ENCODE measurements around the gene TFDP2.

GRCh38 chr3:141926929-141927328 is 222.4 kb downstream of the TFDP2 start:
- TF ChIP-seq, protein P1, sequence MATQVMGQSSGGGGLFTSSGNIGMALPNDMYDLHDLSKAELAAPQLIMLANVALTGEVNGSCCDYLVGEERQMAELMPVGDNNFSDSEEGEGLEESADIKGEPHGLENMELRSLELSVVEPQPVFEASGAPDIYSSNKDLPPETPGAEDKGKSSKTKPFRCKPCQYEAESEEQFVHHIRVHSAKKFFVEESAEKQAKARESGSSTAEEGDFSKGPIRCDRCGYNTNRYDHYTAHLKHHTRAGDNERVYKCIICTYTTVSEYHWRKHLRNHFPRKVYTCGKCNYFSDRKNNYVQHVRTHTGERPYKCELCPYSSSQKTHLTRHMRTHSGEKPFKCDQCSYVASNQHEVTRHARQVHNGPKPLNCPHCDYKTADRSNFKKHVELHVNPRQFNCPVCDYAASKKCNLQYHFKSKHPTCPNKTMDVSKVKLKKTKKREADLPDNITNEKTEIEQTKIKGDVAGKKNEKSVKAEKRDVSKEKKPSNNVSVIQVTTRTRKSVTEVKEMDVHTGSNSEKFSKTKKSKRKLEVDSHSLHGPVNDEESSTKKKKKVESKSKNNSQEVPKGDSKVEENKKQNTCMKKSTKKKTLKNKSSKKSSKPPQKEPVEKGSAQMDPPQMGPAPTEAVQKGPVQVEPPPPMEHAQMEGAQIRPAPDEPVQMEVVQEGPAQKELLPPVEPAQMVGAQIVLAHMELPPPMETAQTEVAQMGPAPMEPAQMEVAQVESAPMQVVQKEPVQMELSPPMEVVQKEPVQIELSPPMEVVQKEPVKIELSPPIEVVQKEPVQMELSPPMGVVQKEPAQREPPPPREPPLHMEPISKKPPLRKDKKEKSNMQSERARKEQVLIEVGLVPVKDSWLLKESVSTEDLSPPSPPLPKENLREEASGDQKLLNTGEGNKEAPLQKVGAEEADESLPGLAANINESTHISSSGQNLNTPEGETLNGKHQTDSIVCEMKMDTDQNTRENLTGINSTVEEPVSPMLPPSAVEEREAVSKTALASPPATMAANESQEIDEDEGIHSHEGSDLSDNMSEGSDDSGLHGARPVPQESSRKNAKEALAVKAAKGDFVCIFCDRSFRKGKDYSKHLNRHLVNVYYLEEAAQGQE (IDR thresholded peaks at IDR 0.05; ENCODE audit: unreplicated experiment): no peak
- TF ChIP-seq, protein P2, sequence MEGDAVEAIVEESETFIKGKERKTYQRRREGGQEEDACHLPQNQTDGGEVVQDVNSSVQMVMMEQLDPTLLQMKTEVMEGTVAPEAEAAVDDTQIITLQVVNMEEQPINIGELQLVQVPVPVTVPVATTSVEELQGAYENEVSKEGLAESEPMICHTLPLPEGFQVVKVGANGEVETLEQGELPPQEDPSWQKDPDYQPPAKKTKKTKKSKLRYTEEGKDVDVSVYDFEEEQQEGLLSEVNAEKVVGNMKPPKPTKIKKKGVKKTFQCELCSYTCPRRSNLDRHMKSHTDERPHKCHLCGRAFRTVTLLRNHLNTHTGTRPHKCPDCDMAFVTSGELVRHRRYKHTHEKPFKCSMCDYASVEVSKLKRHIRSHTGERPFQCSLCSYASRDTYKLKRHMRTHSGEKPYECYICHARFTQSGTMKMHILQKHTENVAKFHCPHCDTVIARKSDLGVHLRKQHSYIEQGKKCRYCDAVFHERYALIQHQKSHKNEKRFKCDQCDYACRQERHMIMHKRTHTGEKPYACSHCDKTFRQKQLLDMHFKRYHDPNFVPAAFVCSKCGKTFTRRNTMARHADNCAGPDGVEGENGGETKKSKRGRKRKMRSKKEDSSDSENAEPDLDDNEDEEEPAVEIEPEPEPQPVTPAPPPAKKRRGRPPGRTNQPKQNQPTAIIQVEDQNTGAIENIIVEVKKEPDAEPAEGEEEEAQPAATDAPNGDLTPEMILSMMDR (conservative IDR thresholded peaks at IDR 0.05; ENCODE audit: low read depth in 2 of 2): no peak
- no peak for TF ChIP-seq POLR2AphosphoS5 (IDR thresholded peaks at IDR 0.05; ENCODE audit: low read depth)
- no peak for TF ChIP-seq EZH2phosphoT487 (IDR thresholded peaks at IDR 0.05; ENCODE audit: unreplicated experiment)
- TF ChIP-seq, protein P3, sequence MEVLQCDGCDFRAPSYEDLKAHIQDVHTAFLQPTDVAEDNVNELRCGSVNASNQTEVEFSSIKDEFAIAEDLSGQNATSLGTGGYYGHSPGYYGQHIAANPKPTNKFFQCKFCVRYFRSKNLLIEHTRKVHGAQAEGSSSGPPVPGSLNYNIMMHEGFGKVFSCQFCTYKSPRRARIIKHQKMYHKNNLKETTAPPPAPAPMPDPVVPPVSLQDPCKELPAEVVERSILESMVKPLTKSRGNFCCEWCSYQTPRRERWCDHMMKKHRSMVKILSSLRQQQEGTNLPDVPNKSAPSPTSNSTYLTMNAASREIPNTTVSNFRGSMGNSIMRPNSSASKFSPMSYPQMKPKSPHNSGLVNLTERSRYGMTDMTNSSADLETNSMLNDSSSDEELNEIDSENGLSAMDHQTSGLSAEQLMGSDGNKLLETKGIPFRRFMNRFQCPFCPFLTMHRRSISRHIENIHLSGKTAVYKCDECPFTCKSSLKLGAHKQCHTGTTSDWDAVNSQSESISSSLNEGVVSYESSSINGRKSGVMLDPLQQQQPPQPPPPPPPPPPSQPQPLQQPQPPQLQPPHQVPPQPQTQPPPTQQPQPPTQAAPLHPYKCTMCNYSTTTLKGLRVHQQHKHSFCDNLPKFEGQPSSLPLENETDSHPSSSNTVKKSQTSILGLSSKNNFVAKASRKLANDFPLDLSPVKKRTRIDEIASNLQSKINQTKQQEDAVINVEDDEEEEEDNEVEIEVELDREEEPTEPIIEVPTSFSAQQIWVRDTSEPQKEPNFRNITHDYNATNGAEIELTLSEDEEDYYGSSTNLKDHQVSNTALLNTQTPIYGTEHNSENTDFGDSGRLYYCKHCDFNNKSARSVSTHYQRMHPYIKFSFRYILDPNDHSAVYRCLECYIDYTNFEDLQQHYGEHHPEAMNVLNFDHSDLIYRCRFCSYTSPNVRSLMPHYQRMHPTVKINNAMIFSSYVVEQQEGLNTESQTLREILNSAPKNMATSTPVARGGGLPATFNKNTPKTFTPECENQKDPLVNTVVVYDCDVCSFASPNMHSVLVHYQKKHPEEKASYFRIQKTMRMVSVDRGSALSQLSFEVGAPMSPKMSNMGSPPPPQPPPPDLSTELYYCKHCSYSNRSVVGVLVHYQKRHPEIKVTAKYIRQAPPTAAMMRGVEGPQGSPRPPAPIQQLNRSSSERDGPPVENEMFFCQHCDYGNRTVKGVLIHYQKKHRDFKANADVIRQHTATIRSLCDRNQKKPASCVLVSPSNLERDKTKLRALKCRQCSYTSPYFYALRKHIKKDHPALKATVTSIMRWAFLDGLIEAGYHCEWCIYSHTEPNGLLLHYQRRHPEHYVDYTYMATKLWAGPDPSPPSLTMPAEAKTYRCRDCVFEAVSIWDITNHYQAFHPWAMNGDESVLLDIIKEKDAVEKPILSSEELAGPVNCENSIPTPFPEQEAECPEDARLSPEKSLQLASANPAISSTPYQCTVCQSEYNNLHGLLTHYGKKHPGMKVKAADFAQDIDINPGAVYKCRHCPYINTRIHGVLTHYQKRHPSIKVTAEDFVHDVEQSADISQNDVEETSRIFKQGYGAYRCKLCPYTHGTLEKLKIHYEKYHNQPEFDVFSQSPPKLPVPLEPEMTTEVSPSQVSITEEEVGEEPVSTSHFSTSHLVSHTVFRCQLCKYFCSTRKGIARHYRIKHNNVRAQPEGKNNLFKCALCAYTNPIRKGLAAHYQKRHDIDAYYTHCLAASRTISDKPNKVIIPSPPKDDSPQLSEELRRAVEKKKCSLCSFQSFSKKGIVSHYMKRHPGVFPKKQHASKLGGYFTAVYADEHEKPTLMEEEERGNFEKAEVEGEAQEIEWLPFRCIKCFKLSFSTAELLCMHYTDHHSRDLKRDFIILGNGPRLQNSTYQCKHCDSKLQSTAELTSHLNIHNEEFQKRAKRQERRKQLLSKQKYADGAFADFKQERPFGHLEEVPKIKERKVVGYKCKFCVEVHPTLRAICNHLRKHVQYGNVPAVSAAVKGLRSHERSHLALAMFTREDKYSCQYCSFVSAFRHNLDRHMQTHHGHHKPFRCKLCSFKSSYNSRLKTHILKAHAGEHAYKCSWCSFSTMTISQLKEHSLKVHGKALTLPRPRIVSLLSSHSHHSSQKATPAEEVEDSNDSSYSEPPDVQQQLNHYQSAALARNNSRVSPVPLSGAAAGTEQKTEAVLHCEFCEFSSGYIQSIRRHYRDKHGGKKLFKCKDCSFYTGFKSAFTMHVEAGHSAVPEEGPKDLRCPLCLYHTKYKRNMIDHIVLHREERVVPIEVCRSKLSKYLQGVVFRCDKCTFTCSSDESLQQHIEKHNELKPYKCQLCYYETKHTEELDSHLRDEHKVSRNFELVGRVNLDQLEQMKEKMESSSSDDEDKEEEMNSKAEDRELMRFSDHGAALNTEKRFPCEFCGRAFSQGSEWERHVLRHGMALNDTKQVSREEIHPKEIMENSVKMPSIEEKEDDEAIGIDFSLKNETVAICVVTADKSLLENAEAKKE (CRISPR knock-in tag; IDR thresholded peaks at IDR 0.05): no peak
- no peak for TF ChIP-seq CREB1 (CRISPR knock-in tag; IDR thresholded peaks at IDR 0.05; ENCODE audit: low read depth)
- no peak for TF ChIP-seq EZH2 (IDR thresholded peaks at IDR 0.05; ENCODE audit: low read depth, unreplicated experiment)
- TF ChIP-seq STAT1 (IDR thresholded peaks at IDR 0.05; ENCODE audit: unreplicated experiment): no peak
- TF ChIP-seq JUNB (IDR thresholded peaks at IDR 0.05; ENCODE audit: unreplicated experiment): no peak
- TF ChIP-seq ZNF331 (CRISPR knock-in tag; IDR thresholded peaks at IDR 0.05; ENCODE audit: low read depth): no peak
- TF ChIP-seq, protein P4, sequence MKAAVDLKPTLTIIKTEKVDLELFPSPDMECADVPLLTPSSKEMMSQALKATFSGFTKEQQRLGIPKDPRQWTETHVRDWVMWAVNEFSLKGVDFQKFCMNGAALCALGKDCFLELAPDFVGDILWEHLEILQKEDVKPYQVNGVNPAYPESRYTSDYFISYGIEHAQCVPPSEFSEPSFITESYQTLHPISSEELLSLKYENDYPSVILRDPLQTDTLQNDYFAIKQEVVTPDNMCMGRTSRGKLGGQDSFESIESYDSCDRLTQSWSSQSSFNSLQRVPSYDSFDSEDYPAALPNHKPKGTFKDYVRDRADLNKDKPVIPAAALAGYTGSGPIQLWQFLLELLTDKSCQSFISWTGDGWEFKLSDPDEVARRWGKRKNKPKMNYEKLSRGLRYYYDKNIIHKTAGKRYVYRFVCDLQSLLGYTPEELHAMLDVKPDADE (IDR thresholded peaks at IDR 0.05): no peak
- no peak for TF ChIP-seq NANOG (IDR thresholded peaks at IDR 0.05; ENCODE audit: borderline replicate concordance)
- TF ChIP-seq ZNF114 (CRISPR knock-in tag; IDR thresholded peaks at IDR 0.05): no peak

Data from GM23338 (cell line).